ENCODE data around the gene EIF2AK3. TPM values are rescaled to one million over a fixed set of nuclear protein-coding genes. Genes with fewer than 3 reads are reported as not detected.

EIF2AK3 gene
- total and polyA plus RNA-seq, 7 experiments from 2014 or later, result 3.2 to 36.5 (median 27.5) TPM

DNA sequence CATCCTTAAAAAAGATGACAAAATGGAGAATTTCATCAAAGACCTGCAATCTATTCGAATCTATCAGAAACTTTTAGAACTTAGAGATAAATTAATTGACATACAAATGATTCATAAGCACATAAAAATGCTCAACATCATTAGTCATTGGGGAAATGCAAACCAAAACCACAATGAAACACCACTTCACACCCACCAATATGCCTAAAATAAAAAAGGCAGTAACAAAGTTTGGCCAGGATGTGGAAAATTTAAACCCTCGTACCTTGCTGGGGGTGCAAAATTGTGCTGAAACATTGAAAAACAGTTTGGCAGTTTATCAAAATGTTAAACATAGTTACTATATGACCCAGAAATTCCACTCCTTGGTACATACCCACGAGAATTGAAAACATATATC lies 11.5 kb upstream of the EIF2AK3 start:
- Histone ChIP-seq H3K4me1 (ENCODE audit: control insufficient read depth in 2 of 2, insufficient read depth in 2 of 2, low read length in 2 of 2) (peaks cover 0 to 4% of the 10 kb centered on the region in 2 donors), H3K9me3 (ENCODE audit: control insufficient read depth in 2 of 3, low read length in 3 of 3) (no peaks in the 10 kb centered on the region), H3K36me3 (ENCODE audit: control insufficient read depth in 2 of 3, insufficient read depth in 3 of 3, low read length in 3 of 3) (no peaks in the 10 kb centered on the region), H3K4me3 (ENCODE audit: low read length) (no peak overlapping the region), H3K27ac (ENCODE audit: low read depth, low read length) (no peak overlapping the region), H3K27me3 (ENCODE audit: control insufficient read depth in 2 of 2, insufficient read depth in 2 of 2, low read length in 2 of 2) (no peaks in the 10 kb centered on the region)
- peaks cover 0 to 34% (median 3%) of the 10 kb centered on the region in 5 donors for H3K36me3 Mint-ChIP-seq
- no peak overlapping the region for H3K4me3 Mint-ChIP-seq
- POLR2A ChIA-PET, result interaction anchor here (1.8 kb wide), 1 partner anchor 10 kb away, joined by 5 read pairs; no protein-coding TSS in a partner anchor
- H3K4me1 Mint-ChIP-seq, result peaks cover 0 to 57% (median 0%) of the 10 kb centered on the region in 7 donors
- intact Hi-C loops (cut with micrococcal nuclease), result loop anchor here in 1 of 2 donors (1.0 kb wide), 1 partner anchor 11 kb away; the partner anchor contains the start of gene EIF2AK3
- H3K27ac Mint-ChIP-seq, result peak overlapping the region in 1 of 9 donors; percentile 45
- H3K9me3 Mint-ChIP-seq, result peaks cover 0 to 27% (median 8%) of the 10 kb centered on the region in 11 donors
- CTCF ChIA-PET, result no interaction called here
- H3K27me3 Mint-ChIP-seq, result peaks cover 0 to 16% (median 0%) of the 10 kb centered on the region in 5 donors
- DNase-seq (no peak), ATAC-seq (no peak)

DNA sequence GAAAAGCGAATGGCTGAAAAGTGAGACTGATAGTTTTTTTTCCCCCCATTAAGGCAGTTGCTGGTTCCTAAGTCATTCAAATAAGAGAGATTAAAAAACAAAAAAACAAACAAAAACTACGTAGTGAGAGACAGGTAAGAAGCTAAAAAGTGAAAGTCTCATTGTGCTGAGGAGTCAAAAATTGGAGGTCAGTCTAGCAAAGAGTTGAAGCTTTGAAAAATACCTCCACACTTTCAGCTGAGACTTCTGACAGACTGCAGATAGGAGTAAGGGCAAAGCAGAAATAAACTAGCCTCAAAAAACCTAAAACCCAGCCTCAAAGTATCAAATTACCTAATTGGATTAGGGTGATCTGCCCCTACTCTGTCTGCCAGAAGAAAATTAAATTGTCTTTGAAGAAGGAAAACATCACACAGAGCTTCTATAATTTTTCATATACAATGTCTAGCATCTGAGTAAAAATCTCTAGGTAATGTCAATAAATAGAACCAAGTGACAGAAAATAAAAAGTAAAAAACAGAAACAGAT lies 10.9 kb upstream of the EIF2AK3 start:
- DNase-seq, result no peak
- H3K36me3 ChIP-seq (ENCODE audit: control insufficient read depth in 2 of 3, insufficient read depth in 3 of 3, low read length in 3 of 3), result no peaks in the 10 kb centered on the region
- H3K27ac Mint-ChIP-seq, result peak overlapping the region in 1 of 9 donors; percentile 46
- H3K27me3 ChIP-seq (ENCODE audit: control insufficient read depth in 2 of 2, insufficient read depth in 2 of 2, low read length in 2 of 2), result no peaks in the 10 kb centered on the region
- CTCF ChIA-PET, result no interaction called here
- intact Hi-C loops (cut with micrococcal nuclease), result no loop called here
- H3K4me1 ChIP-seq (ENCODE audit: control insufficient read depth in 2 of 2, insufficient read depth in 2 of 2, low read length in 2 of 2), result peaks cover 0 to 4% of the 10 kb centered on the region in 2 donors
- H3K9me3 Mint-ChIP-seq, result peaks cover 0 to 27% (median 8%) of the 10 kb centered on the region in 11 donors
- no peak overlapping the region for H3K27ac ChIP-seq (ENCODE audit: low read depth, low read length)
- no peak for ATAC-seq
- H3K36me3 Mint-ChIP-seq, result peaks cover 0 to 33% (median 3%) of the 10 kb centered on the region in 5 donors
- peak overlapping the region in 1 of 10 donors; percentile 4 for H3K4me3 Mint-ChIP-seq
- no peak overlapping the region for H3K4me3 ChIP-seq (ENCODE audit: low read length)
- H3K4me1 Mint-ChIP-seq, result peaks cover 0 to 57% (median 0%) of the 10 kb centered on the region in 7 donors
- POLR2A ChIA-PET, result interaction anchor here (1.8 kb wide), 1 partner anchor 9 kb away, joined by 5 read pairs; no protein-coding TSS in a partner anchor
- H3K9me3 ChIP-seq (ENCODE audit: control insufficient read depth in 2 of 3, low read length in 3 of 3), result no peaks in the 10 kb centered on the region
- peaks cover 0 to 16% (median 0%) of the 10 kb centered on the region in 5 donors for H3K27me3 Mint-ChIP-seq

GRCh38 chr2:88637464-88637863 lies 10.2 kb upstream of the EIF2AK3 start:
- ATAC-seq (no peak), DNase-seq (no peak)
- Mint-ChIP-seq H3K36me3 (peaks cover 0 to 27% (median 3%) of the 10 kb centered on the region in 5 donors), H3K27ac (no peak overlapping the region), H3K9me3 (peaks cover 0 to 27% (median 8%) of the 10 kb centered on the region in 11 donors), H3K4me3 (no peak overlapping the region), H3K27me3 (peaks cover 0 to 16% (median 0%) of the 10 kb centered on the region in 5 donors), H3K4me1 (peaks cover 0 to 49% (median 0%) of the 10 kb centered on the region in 7 donors)
- no peaks in the 10 kb centered on the region for H3K9me3 ChIP-seq (ENCODE audit: control insufficient read depth in 2 of 3, low read length in 3 of 3)
- CTCF ChIA-PET, result no interaction called here
- POLR2A ChIA-PET, result interaction anchor here (1.8 kb wide), 1 partner anchor 9 kb away, joined by 5 read pairs; no protein-coding TSS in a partner anchor
- no peak overlapping the region for H3K4me3 ChIP-seq (ENCODE audit: low read length)
- H3K27me3 ChIP-seq (ENCODE audit: control insufficient read depth in 2 of 2, insufficient read depth in 2 of 2, low read length in 2 of 2), result no peaks in the 10 kb centered on the region
- intact Hi-C loops (cut with micrococcal nuclease), result no loop called here
- H3K36me3 ChIP-seq (ENCODE audit: control insufficient read depth in 2 of 3, insufficient read depth in 3 of 3, low read length in 3 of 3), result no peaks in the 10 kb centered on the region
- H3K4me1 ChIP-seq (ENCODE audit: control insufficient read depth in 2 of 2, insufficient read depth in 2 of 2, low read length in 2 of 2), result peaks cover 0 to 4% of the 10 kb centered on the region in 2 donors
- no peak overlapping the region for H3K27ac ChIP-seq (ENCODE audit: low read depth, low read length)

- H3K36me3 ChIP-seq (ENCODE audit: control insufficient read depth in 2 of 3, insufficient read depth in 3 of 3, low read length in 3 of 3), result no peaks in the 10 kb centered on the region
- H3K36me3 Mint-ChIP-seq, result peaks cover 0 to 22% (median 3%) of the 10 kb centered on the region in 5 donors
- no peak overlapping the region for H3K27ac ChIP-seq (ENCODE audit: low read depth, low read length)
- peaks cover 0 to 16% (median 0%) of the 10 kb centered on the region in 5 donors for H3K27me3 Mint-ChIP-seq
- intact Hi-C loops (cut with micrococcal nuclease), result no loop called here
- peaks cover 0 to 27% (median 8%) of the 10 kb centered on the region in 11 donors for H3K9me3 Mint-ChIP-seq
- CTCF ChIA-PET, result interaction anchor here (0.7 kb wide), 1 partner anchor 58 kb away, joined by 3 read pairs; no protein-coding TSS in a partner anchor
- no peak overlapping the region for H3K27ac Mint-ChIP-seq
- ATAC-seq (no peak), DNase-seq (no peak)
- H3K9me3 ChIP-seq (ENCODE audit: control insufficient read depth in 2 of 3, low read length in 3 of 3), result no peaks in the 10 kb centered on the region
- H3K4me3 Mint-ChIP-seq, result no peak overlapping the region
- H3K4me1 Mint-ChIP-seq, result peaks cover 0 to 44% (median 0%) of the 10 kb centered on the region in 7 donors
- no peak overlapping the region for H3K4me3 ChIP-seq (ENCODE audit: low read length)
- POLR2A ChIA-PET, result no interaction called here
- H3K4me1 ChIP-seq (ENCODE audit: control insufficient read depth in 2 of 2, insufficient read depth in 2 of 2, low read length in 2 of 2), result peaks cover 0 to 4% of the 10 kb centered on the region in 2 donors
- no peaks in the 10 kb centered on the region for H3K27me3 ChIP-seq (ENCODE audit: control insufficient read depth in 2 of 2, insufficient read depth in 2 of 2, low read length in 2 of 2)
Measured at GRCh38 chr2:88636026-88636425, 8.8 kb upstream of the EIF2AK3 start.

DNA sequence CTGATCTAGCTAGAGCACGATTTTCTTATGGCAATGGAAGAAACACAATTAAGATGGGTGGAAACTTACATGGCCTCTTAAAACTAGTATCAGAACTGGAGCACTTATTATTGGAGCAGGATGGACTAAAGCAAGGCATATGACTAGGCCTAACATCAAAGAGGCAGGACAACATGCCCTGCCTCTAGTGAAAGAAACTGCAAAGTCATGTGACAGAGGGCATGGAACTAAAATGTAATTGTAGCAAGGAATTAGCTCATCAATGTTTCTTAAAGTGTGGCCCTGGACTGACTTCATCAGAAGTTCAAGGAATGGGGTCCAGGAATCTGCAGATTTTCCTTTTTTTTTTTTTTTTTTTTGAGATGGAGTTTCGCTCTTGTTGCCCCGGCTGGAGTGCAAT lies 5.3 kb upstream of the EIF2AK3 start:
- DNase-seq (no peak), ATAC-seq (no peak)
- peaks cover 0 to 7% of the 10 kb centered on the region in 2 donors for H3K4me1 ChIP-seq (ENCODE audit: control insufficient read depth in 2 of 2, insufficient read depth in 2 of 2, low read length in 2 of 2)
- peaks cover 3 to 29% (median 10%) of the 10 kb centered on the region in 7 donors for H3K4me1 Mint-ChIP-seq
- no peak overlapping the region for H3K27ac ChIP-seq (ENCODE audit: low read depth, low read length)
- peaks cover 0 to 3% (median 0%) of the 10 kb centered on the region in 11 donors for H3K9me3 Mint-ChIP-seq
- H3K4me3 ChIP-seq (ENCODE audit: low read length), result no peak overlapping the region
- ChIA-PET POLR2A (no interaction called here), CTCF (no interaction called here)
- no peak overlapping the region for H3K4me3 Mint-ChIP-seq
- no peaks in the 10 kb centered on the region for H3K36me3 ChIP-seq (ENCODE audit: control insufficient read depth in 2 of 3, insufficient read depth in 3 of 3, low read length in 3 of 3)
- H3K27me3 Mint-ChIP-seq, result peaks cover 0 to 6% (median 0%) of the 10 kb centered on the region in 5 donors
- no peaks in the 10 kb centered on the region for H3K27me3 ChIP-seq (ENCODE audit: control insufficient read depth in 2 of 2, insufficient read depth in 2 of 2, low read length in 2 of 2)
- intact Hi-C loops (cut with micrococcal nuclease), result no loop called here
- H3K27ac Mint-ChIP-seq, result no peak overlapping the region
- H3K9me3 ChIP-seq (ENCODE audit: control insufficient read depth in 2 of 3, low read length in 3 of 3), result no peaks in the 10 kb centered on the region
- H3K36me3 Mint-ChIP-seq, result peaks cover 0 to 3% (median 0%) of the 10 kb centered on the region in 5 donors

GRCh38 chr2:88628571-88628939 lies 1.3 kb upstream of the EIF2AK3 start:
- Histone ChIP-seq H3K27me3 (ENCODE audit: control insufficient read depth in 2 of 2, insufficient read depth in 2 of 2, low read length in 2 of 2) (no peaks in the 10 kb centered on the region), H3K27ac (ENCODE audit: low read depth, low read length) (peak overlapping the region; percentile 96), H3K9me3 (ENCODE audit: control insufficient read depth in 2 of 3, low read length in 3 of 3) (no peaks in the 10 kb centered on the region), H3K4me1 (ENCODE audit: control insufficient read depth in 2 of 2, insufficient read depth in 2 of 2, low read length in 2 of 2) (peaks cover 12 to 18% of the 10 kb centered on the region in 2 donors), H3K36me3 (ENCODE audit: control insufficient read depth in 2 of 3, insufficient read depth in 3 of 3, low read length in 3 of 3) (peaks cover 0 to 3% (median 0%) of the 10 kb centered on the region in 3 experiments), H3K4me3 (ENCODE audit: low read length) (peak overlapping the region; percentile 81)
- peak overlapping the region in 3 of 9 donors; percentile 44 to 80 (median 69) for H3K27ac Mint-ChIP-seq
- H3K4me1 Mint-ChIP-seq, result peaks cover 5 to 17% (median 10%) of the 10 kb centered on the region in 7 donors
- H3K27me3 Mint-ChIP-seq, result no peaks in the 10 kb centered on the region
- ATAC-seq (no peak), DNase-seq (no peak)
- intact Hi-C loops (cut with micrococcal nuclease), result loop anchor here (5.0 to 10.0 kb wide), 2 partner anchors 36 to 574 kb away; partner anchors contain the start of gene KRCC1 (in 1 of the 2)
- CTCF ChIA-PET, result interaction anchor here (0.8 kb wide), 1 partner anchor 51 kb away, joined by 3 read pairs; no protein-coding TSS in a partner anchor
- no peaks in the 10 kb centered on the region for H3K36me3 Mint-ChIP-seq
- peak overlapping the region in 2 of 10 donors; percentile 54 to 81 for H3K4me3 Mint-ChIP-seq
- H3K9me3 Mint-ChIP-seq, result no peaks in the 10 kb centered on the region
- POLR2A ChIA-PET, result interaction anchor here (1.4 to 3.5 kb wide), 3 partner anchors 9 to 66 kb away, joined by 5 to 26 read pairs (median 10); partner anchors contain the start of gene RPIA
